NT2/D1 (cell line): ENCODE measurements around the gene GTF2F2.

ENCODE experiments used
- DNase-seq: peaks from one replicate; pipeline ENCODE4 v3.0.0-alpha.2; 2011; ENCODE audit warnings: low read depth, low spot score
- H3K27me3 ChIP-seq: 2 replicates; pipeline ENCODE4 v1.6.0; 2011; ENCODE audit warnings: mild to moderate bottlenecking; ENCODE audit not compliant: insufficient read length, insufficient read depth
- H3K36me3 ChIP-seq: 2 replicates; pipeline ENCODE4 v1.6.1; 2011; ENCODE audit warnings: mild to moderate bottlenecking, low read length, mixed read lengths; ENCODE audit not compliant: insufficient read depth, insufficient read length
- H3K4me1 ChIP-seq: 2 replicates; pipeline ENCODE4 v1.5.1; 2011; ENCODE audit not compliant: insufficient read depth, insufficient read length
- H3K4me3 ChIP-seq: 2 replicates; pipeline ENCODE4 v1.5.1; 2011; ENCODE audit warnings: low read depth; ENCODE audit not compliant: insufficient read length
- H3K9ac ChIP-seq: 2 replicates; pipeline ENCODE4 v1.6.0; 2011; ENCODE audit warnings: low read depth; ENCODE audit not compliant: insufficient read length
- H3K9me3 ChIP-seq: 2 replicates; pipeline ENCODE4 v1.5.1; 2011; ENCODE audit warnings: mild to moderate bottlenecking, low read length; ENCODE audit not compliant: insufficient read depth
- SUZ12 ChIP-seq: IDR thresholded peaks from 2 replicates; pipeline ENCODE4 v1.6.1; 2011; ENCODE audit not compliant: insufficient read length, insufficient read depth; ENCODE audit errors: extremely low read depth
- YY1 ChIP-seq: IDR thresholded peaks from 2 replicates; pipeline ENCODE4 v1.6.1; 2011; ENCODE audit not compliant: insufficient read length, insufficient read depth
- ZNF274 ChIP-seq: IDR thresholded peaks from 2 replicates; pipeline ENCODE4 v1.6.1; 2011; ENCODE audit warnings: mild to moderate bottlenecking, low read depth, low read length

GTF2F2 gene

GRCh38 chr13:45206340-45206739 is 86.0 kb downstream of the GTF2F2 start:
- H3K4me1 ChIP-seq = no peaks in the 10 kb centered on the region
- TF ChIP-seq SUZ12 = no peak
- no peak for TF ChIP-seq YY1
- TF ChIP-seq ZNF274 = no peak
- no peaks in the 10 kb centered on the region for H3K27me3 ChIP-seq
- no peak for DNase-seq
- H3K4me3 ChIP-seq = no peak overlapping the region
- H3K9me3 ChIP-seq = no peaks in the 10 kb centered on the region
- H3K36me3 ChIP-seq = peaks cover 11% of the 10 kb centered on the region
- H3K9ac ChIP-seq = no peak overlapping the region

- DNase-seq = no peak
- no peak overlapping the region for H3K4me3 ChIP-seq
- H3K9me3 ChIP-seq = no peaks in the 10 kb centered on the region
- no peaks in the 10 kb centered on the region for H3K27me3 ChIP-seq
- TF ChIP-seq SUZ12 (no peak), ZNF274 (no peak), YY1 (no peak)
- H3K36me3 ChIP-seq = peaks cover 11% of the 10 kb centered on the region
- no peaks in the 10 kb centered on the region for H3K4me1 ChIP-seq
- H3K9ac ChIP-seq = no peak overlapping the region
Measured at GRCh38 chr13:45207319-45207718, 87.0 kb downstream of the GTF2F2 start.

- no peaks in the 10 kb centered on the region for H3K27me3 ChIP-seq
- H3K9me3 ChIP-seq = no peaks in the 10 kb centered on the region
- DNase-seq = no peak
- H3K36me3 ChIP-seq = peaks cover 11% of the 10 kb centered on the region
- no peak overlapping the region for H3K9ac ChIP-seq
- H3K4me3 ChIP-seq = no peak overlapping the region
- no peaks in the 10 kb centered on the region for H3K4me1 ChIP-seq
- TF ChIP-seq ZNF274 (no peak), SUZ12 (no peak), YY1 (no peak)
Measured at GRCh38 chr13:45208132-45208531, 87.8 kb downstream of the GTF2F2 start.

GRCh38 chr13:45209229-45209628 is 88.9 kb downstream of the GTF2F2 start:
- Histone ChIP-seq H3K36me3 (peaks cover 11% of the 10 kb centered on the region), H3K4me1 (no peaks in the 10 kb centered on the region), H3K9me3 (no peaks in the 10 kb centered on the region), H3K4me3 (no peak overlapping the region), H3K27me3 (no peaks in the 10 kb centered on the region), H3K9ac (no peak overlapping the region)
- TF ChIP-seq SUZ12 = no peak
- no peak for TF ChIP-seq YY1
- TF ChIP-seq ZNF274 = no peak
- DNase-seq = no peak

GRCh38 chr13:45215392-45216077 is 95.2 kb downstream of the GTF2F2 start:
- Histone ChIP-seq H3K4me1 (no peaks in the 10 kb centered on the region), H3K27me3 (no peaks in the 10 kb centered on the region), H3K9me3 (no peaks in the 10 kb centered on the region), H3K9ac (no peak overlapping the region), H3K36me3 (no peaks in the 10 kb centered on the region), H3K4me3 (no peak overlapping the region)
- TF ChIP-seq SUZ12 = no peak
- no peak for TF ChIP-seq ZNF274
- no peak for TF ChIP-seq YY1
- no peak for DNase-seq

GRCh38 chr13:45216193-45216592 is 95.9 kb downstream of the GTF2F2 start:
- Histone ChIP-seq H3K4me1 (no peaks in the 10 kb centered on the region), H3K4me3 (no peak overlapping the region), H3K36me3 (no peaks in the 10 kb centered on the region), H3K9me3 (no peaks in the 10 kb centered on the region), H3K9ac (no peak overlapping the region), H3K27me3 (no peaks in the 10 kb centered on the region)
- DNase-seq = no peak
- TF ChIP-seq ZNF274 (no peak), SUZ12 (no peak), YY1 (no peak)

GRCh38 chr13:45218689-45219088 is 98.4 kb downstream of the GTF2F2 start:
- Histone ChIP-seq H3K4me1 (no peaks in the 10 kb centered on the region), H3K4me3 (no peak overlapping the region), H3K36me3 (no peaks in the 10 kb centered on the region), H3K9ac (no peak overlapping the region), H3K9me3 (no peaks in the 10 kb centered on the region), H3K27me3 (no peaks in the 10 kb centered on the region)
- no peak for DNase-seq
- TF ChIP-seq SUZ12 = no peak
- TF ChIP-seq ZNF274 = no peak
